ENCODE results near the gene HENMT1. TPM values are rescaled to one million over a fixed set of nuclear protein-coding genes. Genes with fewer than 3 reads are reported as not detected.

Gene HENMT1
- total and polyA plus RNA-seq, 2 experiments from 2014 or later, result 7.2 to 7.6 TPM

GRCh38 chr1:108634521-108634920, 26.4 kb downstream of the HENMT1 start:
- Histone ChIP-seq H3K4me1 (ENCODE audit: insufficient read depth) (peaks cover 4% of the 10 kb centered on the region; the same call in 1 of the 2 replicates), H3K4me2 (ENCODE audit: unreplicated experiment) (no peak overlapping the region), H3K9me3 (ENCODE audit: low read depth) (no peaks in the 10 kb centered on the region), H3K9me2 (ENCODE audit: insufficient read depth) (no peaks in the 10 kb centered on the region), H3F3A (ENCODE audit: insufficient read depth) (no peaks in the 10 kb centered on the region), H3K4me3 (no peak overlapping the region), H3K27ac (no peak overlapping the region), H3K27me3 (replicated peaks; ENCODE audit: insufficient read depth) (no peaks in the 10 kb centered on the region), H3K79me2 (ENCODE audit: insufficient read depth) (no peaks in the 10 kb centered on the region), H2AFZ (no peak overlapping the region), H3K9ac (no peak overlapping the region), H4K20me1 (ENCODE audit: insufficient read depth) (no peaks in the 10 kb centered on the region), H3K36me3 (ENCODE audit: low read depth) (no peaks in the 10 kb centered on the region)
- no peak for DNase-seq
- TF ChIP-seq EZH2phosphoT487 (IDR thresholded peaks at IDR 0.05; ENCODE audit: insufficient read depth, low read depth), result no peak
- TF ChIP-seq EZH2 (IDR thresholded peaks at IDR 0.05; ENCODE audit: insufficient read depth, poor library complexity, severe bottlenecking), result no peak
- 79 to 83% methylated on average over 3 of the region's 3 CpGs for WGBS, 2 experiments (ENCODE audit: low coverage in 1 of 2, low lambda C conversion rate in 2 of 2, missing lambda C conversion rate in 2 of 2)
- in situ Hi-C loops (cut with MboI), result no loop called here

GRCh38 chr1:108628665-108629064, 32.2 kb downstream of the HENMT1 start:
- no peak overlapping the region for H3K4me2 ChIP-seq (ENCODE audit: unreplicated experiment)
- H2AFZ ChIP-seq, result no peak overlapping the region
- no peaks in the 10 kb centered on the region for H3K9me3 ChIP-seq (ENCODE audit: low read depth)
- no peaks in the 10 kb centered on the region for H3K4me1 ChIP-seq (ENCODE audit: insufficient read depth)
- no peak overlapping the region for H3K27ac ChIP-seq
- in situ Hi-C loops (cut with MboI), result no loop called here
- no peaks in the 10 kb centered on the region for H3K27me3 ChIP-seq (replicated peaks; ENCODE audit: insufficient read depth)
- no peaks in the 10 kb centered on the region for H3F3A ChIP-seq (ENCODE audit: insufficient read depth)
- no peaks in the 10 kb centered on the region for H3K9me2 ChIP-seq (ENCODE audit: insufficient read depth)
- H4K20me1 ChIP-seq (ENCODE audit: insufficient read depth), result no peaks in the 10 kb centered on the region
- no peak overlapping the region for H3K4me3 ChIP-seq
- TF ChIP-seq EZH2 (IDR thresholded peaks at IDR 0.05; ENCODE audit: insufficient read depth, poor library complexity, severe bottlenecking) (no peak), EZH2phosphoT487 (IDR thresholded peaks at IDR 0.05; ENCODE audit: insufficient read depth, low read depth) (no peak)
- no peaks in the 10 kb centered on the region for H3K79me2 ChIP-seq (ENCODE audit: insufficient read depth)
- H3K9ac ChIP-seq, result no peak overlapping the region
- no peak for DNase-seq
- WGBS, 2 experiments (ENCODE audit: low coverage in 1 of 2, low lambda C conversion rate in 2 of 2, missing lambda C conversion rate in 2 of 2), result 94 to 98% methylated on average over 2 of the region's 2 CpGs
- H3K36me3 ChIP-seq (ENCODE audit: low read depth), result no peaks in the 10 kb centered on the region

GRCh38 chr1:108627951-108628350, 32.9 kb downstream of the HENMT1 start:
- H3K4me3 ChIP-seq, result no peak overlapping the region
- no peaks in the 10 kb centered on the region for H3K9me3 ChIP-seq (ENCODE audit: low read depth)
- no peaks in the 10 kb centered on the region for H3K4me1 ChIP-seq (ENCODE audit: insufficient read depth)
- H3K36me3 ChIP-seq (ENCODE audit: low read depth), result no peaks in the 10 kb centered on the region
- no peaks in the 10 kb centered on the region for H3K9me2 ChIP-seq (ENCODE audit: insufficient read depth)
- H3K4me2 ChIP-seq (ENCODE audit: unreplicated experiment), result no peak overlapping the region
- H2AFZ ChIP-seq, result no peak overlapping the region
- H3K27me3 ChIP-seq (replicated peaks; ENCODE audit: insufficient read depth), result no peaks in the 10 kb centered on the region
- no peak overlapping the region for H3K9ac ChIP-seq
- no peak overlapping the region for H3K27ac ChIP-seq
- DNase-seq, result no peak
- no peaks in the 10 kb centered on the region for H3F3A ChIP-seq (ENCODE audit: insufficient read depth)
- WGBS, 2 experiments (ENCODE audit: low coverage in 1 of 2, low lambda C conversion rate in 2 of 2, missing lambda C conversion rate in 2 of 2), result 78 to 82% methylated on average over 3 of the region's 3 CpGs
- in situ Hi-C loops (cut with MboI), result no loop called here
- no peaks in the 10 kb centered on the region for H3K79me2 ChIP-seq (ENCODE audit: insufficient read depth)
- TF ChIP-seq EZH2 (IDR thresholded peaks at IDR 0.05; ENCODE audit: insufficient read depth, poor library complexity, severe bottlenecking), result no peak
- no peak for TF ChIP-seq EZH2phosphoT487 (IDR thresholded peaks at IDR 0.05; ENCODE audit: insufficient read depth, low read depth)
- no peaks in the 10 kb centered on the region for H4K20me1 ChIP-seq (ENCODE audit: insufficient read depth)

- no peaks in the 10 kb centered on the region for H3K79me2 ChIP-seq (ENCODE audit: insufficient read depth)
- no peaks in the 10 kb centered on the region for H3F3A ChIP-seq (ENCODE audit: insufficient read depth)
- H3K4me3 ChIP-seq, result no peak overlapping the region
- no peak overlapping the region for H3K9ac ChIP-seq
- no peak overlapping the region for H2AFZ ChIP-seq
- H3K4me2 ChIP-seq (ENCODE audit: unreplicated experiment), result no peak overlapping the region
- H3K4me1 ChIP-seq (ENCODE audit: insufficient read depth), result no peaks in the 10 kb centered on the region
- no peaks in the 10 kb centered on the region for H3K9me3 ChIP-seq (ENCODE audit: low read depth)
- WGBS, 2 experiments (ENCODE audit: low coverage in 1 of 2, low lambda C conversion rate in 2 of 2, missing lambda C conversion rate in 2 of 2), result 66 to 68% methylated on average over 1 of the region's 1 CpG
- TF ChIP-seq EZH2phosphoT487 (IDR thresholded peaks at IDR 0.05; ENCODE audit: insufficient read depth, low read depth), result no peak
- TF ChIP-seq EZH2 (IDR thresholded peaks at IDR 0.05; ENCODE audit: insufficient read depth, poor library complexity, severe bottlenecking), result no peak
- in situ Hi-C loops (cut with MboI), result no loop called here
- H3K27ac ChIP-seq, result no peak overlapping the region
- no peak for DNase-seq
- H3K27me3 ChIP-seq (replicated peaks; ENCODE audit: insufficient read depth), result no peaks in the 10 kb centered on the region
- no peaks in the 10 kb centered on the region for H3K36me3 ChIP-seq (ENCODE audit: low read depth)
- no peaks in the 10 kb centered on the region for H4K20me1 ChIP-seq (ENCODE audit: insufficient read depth)
- no peaks in the 10 kb centered on the region for H3K9me2 ChIP-seq (ENCODE audit: insufficient read depth)
Observed at GRCh38 chr1:108627256-108627655, 33.6 kb downstream of the HENMT1 start.

GRCh38 chr1:108624069-108624468, 36.8 kb downstream of the HENMT1 start:
- H3K4me2 ChIP-seq (ENCODE audit: unreplicated experiment), result no peak overlapping the region
- DNase-seq, result no peak
- no peaks in the 10 kb centered on the region for H3K36me3 ChIP-seq (ENCODE audit: low read depth)
- H3K27me3 ChIP-seq (replicated peaks; ENCODE audit: insufficient read depth), result no peaks in the 10 kb centered on the region
- no peaks in the 10 kb centered on the region for H3K79me2 ChIP-seq (ENCODE audit: insufficient read depth)
- no peaks in the 10 kb centered on the region for H3K9me2 ChIP-seq (ENCODE audit: insufficient read depth)
- TF ChIP-seq EZH2 (IDR thresholded peaks at IDR 0.05; ENCODE audit: insufficient read depth, poor library complexity, severe bottlenecking), result no peak
- no peak for TF ChIP-seq EZH2phosphoT487 (IDR thresholded peaks at IDR 0.05; ENCODE audit: insufficient read depth, low read depth)
- 54 to 79% methylated on average over 1 of the region's 1 CpG for WGBS, 2 experiments (ENCODE audit: low coverage in 1 of 2, low lambda C conversion rate in 2 of 2, missing lambda C conversion rate in 2 of 2)
- no peak overlapping the region for H3K4me3 ChIP-seq
- H3K9ac ChIP-seq, result no peak overlapping the region
- in situ Hi-C loops (cut with MboI), result no loop called here
- H3F3A ChIP-seq (ENCODE audit: insufficient read depth), result no peaks in the 10 kb centered on the region
- H3K27ac ChIP-seq, result no peak overlapping the region
- H3K4me1 ChIP-seq (ENCODE audit: insufficient read depth), result no peaks in the 10 kb centered on the region
- H2AFZ ChIP-seq, result no peak overlapping the region
- H3K9me3 ChIP-seq (ENCODE audit: low read depth), result no peaks in the 10 kb centered on the region
- no peaks in the 10 kb centered on the region for H4K20me1 ChIP-seq (ENCODE audit: insufficient read depth)

All from GM23248 (cell line).